GM19351 (cell line): Measurements from ENCODE around the gene FUT9.

Experiments used
- ATAC-seq: cut with Tn5 transposase; IDR thresholded peaks from one replicate; pipeline ENCODE4 v1.9.1; 2021; ENCODE audit warnings: mild to moderate bottlenecking, moderate library complexity; ENCODE audit not compliant: unreplicated experiment

Gene FUT9

DNA sequence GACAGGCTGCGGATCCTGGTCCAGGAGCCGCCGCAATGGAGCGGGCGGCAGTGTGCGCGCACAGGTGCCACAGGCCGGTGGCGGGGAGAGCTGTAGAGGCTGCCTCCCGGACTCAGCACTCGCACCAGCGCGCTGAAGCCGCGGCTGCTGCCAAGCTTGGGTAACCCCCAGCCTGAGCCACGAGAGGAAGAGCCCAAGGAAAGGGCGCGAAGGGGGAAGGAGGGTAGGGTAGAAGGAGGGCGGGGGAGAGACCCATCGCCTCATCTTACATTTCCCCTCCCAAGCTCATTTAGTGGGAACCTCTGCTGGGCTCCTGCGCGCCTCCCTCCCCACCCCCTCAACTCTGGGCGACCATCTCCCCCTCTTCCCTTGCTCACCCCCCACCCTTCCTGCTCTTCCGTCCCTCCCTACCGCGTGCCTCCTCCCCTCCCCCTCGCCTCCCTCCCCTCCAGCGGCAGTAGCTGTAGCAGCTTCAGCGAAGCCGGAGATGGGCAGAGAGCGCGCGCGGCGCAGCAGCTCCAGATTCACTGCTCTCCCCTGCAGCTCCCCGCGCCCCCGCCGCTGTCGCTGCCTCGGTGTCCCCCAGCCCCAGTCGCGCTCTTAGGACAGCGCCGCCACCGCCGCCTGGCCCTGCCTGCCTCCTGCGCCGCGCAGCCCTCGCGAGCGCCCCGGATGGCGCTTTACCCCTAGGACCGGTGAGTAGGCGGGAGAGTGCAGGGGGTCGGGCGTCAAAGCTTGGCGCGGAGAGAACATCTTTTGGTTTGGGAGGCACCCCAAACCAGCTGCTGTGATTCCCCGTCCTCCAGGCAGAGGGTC lies at the start of gene FUT9:
FUT9 (plus strand) TSS at position 457 of the 816 bp plus-strand sequence. CDS start 187,182 bp downstream, outside the sequence.
- no peak for ATAC-seq

DNA sequence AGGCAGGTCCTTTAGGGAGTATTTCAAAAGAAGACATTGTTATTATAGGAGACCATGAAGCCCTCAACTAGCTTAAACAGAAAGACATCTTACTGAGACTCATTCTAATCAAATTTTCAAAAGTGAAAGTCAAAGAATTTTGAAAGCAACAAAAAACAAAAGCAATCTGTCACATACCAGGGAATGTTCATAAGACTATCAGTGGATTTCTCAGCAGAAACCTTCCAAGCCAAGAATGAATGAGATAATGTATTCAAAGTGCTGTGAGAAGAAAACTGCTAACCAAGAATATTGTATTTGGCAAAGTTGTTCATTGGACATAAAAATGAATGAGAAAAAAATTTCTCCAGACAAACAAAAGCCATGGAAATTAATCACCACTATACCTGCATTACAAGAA lies 48.2 kb upstream of the FUT9 start:
- ATAC-seq = no peak

DNA sequence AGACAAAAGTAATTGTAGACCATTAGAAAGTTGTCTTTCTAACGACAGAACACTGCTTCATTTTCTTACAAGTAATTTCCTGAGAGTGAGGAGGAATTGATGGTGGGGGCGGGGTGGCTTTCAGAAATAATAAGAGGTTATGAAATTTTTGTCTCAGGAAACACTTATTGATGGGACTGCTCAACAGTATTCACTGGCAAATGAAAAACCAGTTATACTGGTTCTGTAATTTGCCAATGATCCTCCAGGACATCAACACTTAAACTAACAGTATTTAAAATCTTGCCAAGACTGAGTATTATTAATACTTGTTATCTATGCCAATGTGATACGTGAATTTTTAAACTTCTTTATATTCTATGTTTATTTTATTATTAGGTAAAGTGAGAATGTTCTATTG lies 41.8 kb upstream of the FUT9 start:
- ATAC-seq = no peak

DNA sequence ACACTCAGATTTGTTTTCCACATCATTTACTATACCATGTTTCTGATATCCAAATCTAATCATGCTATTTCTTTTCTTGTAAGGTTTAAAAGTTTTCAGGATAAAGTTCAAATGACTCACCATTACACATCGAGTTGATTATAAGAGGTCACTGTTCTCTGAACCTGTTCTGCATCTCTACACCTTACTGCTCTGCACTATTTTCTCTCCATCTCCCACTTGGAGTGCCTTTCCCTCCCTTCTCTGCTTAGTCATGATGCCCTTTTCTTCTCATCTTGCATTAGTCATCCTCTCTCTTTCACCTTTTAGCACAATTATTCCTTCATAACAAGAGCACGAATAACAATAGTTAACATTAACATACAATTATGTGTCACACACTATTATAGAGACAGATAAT lies 37.5 kb upstream of the FUT9 start:
- ATAC-seq = no peak

DNA sequence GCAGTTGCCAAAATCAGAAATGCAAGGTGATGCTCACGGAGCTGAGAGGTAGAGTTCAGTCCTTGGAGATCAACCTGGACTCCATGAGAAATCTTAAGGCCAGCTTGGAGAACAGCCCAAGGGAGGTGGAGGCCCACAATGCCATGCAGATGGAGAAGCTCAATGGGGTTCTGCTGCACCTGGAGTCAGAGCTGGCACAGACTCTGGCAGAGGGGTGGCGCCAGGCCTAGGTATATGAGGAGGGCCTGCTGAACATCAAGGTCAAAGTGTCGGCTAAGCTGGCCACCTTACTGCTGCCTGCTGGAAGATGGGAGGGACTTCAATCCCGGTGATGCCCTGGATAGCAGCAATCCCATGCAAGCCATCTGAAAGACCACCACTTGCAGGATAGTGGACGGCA lies 23.9 kb upstream of the FUT9 start:
- no peak for ATAC-seq

DNA sequence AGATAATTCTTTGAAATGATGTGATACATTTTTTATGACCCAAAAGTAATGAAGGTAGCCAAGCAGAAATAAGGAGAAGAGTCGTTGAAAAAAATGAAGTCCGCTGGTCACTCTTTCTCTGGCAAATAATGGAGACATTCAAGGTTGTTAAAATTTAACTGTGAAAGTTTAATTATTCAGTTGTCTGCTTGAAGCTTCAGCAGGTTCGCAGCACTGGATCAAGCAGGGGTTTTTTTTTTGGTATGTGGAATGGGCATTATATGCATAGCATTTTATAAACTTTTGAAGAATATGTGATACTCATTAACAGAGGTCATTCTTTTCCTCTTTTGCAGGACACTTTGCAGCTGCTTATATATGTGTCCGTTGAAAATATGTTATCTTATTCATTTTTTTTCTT lies 21.6 kb upstream of the FUT9 start:
- no peak for ATAC-seq

DNA sequence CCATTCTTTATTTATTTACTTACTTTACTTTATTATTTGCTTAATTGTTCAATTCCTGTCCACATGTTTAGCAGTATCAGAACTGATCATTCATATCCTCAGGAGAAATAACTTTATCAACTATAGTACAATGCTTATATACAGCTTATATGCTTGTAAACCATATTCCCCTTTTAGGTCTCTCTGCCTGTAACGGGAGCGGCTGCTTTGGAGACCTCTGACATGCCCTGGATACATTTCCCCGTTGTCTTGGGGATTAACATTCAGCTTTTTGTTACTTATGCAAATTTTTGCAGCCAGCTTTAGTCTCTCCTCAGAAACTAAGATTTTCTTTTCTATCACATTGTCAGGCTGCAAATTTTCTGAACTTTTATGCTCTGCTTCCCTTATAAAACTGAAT lies 17.6 kb upstream of the FUT9 start:
- no peak for ATAC-seq

DNA sequence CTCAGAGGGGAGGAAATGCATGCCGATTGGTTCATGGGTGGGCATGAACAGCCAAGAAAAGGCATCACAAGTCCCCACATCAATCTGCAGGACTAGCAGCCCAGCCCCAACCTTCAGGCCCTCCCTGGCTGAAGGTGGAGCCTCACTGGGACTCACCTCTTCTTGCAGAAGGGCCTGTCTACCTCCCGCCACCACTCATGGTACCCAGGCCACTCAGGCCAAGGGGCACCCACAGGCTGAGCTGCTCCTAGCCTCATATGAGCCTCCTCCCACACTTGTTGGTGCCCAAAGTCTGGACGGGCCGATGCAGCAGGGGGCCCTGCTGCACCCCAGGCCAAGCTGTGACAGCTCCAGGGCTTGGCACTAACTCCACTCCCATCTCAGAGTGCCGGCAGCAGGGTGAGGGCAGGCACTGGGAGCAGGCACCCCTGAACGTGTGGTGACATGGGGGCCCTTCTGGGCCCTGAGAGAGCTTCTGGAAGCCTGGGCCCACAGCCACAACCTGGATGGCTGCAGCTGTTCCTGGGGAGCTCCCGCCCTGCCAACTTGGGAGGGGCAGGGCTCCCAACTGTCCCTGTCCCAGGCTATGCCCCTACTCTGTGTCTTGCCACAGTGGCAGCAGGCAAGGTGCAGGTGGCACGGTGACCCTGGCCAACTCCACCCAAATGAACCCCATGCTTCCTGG lies 13.7 kb upstream of the FUT9 start:
- no peak for ATAC-seq

DNA sequence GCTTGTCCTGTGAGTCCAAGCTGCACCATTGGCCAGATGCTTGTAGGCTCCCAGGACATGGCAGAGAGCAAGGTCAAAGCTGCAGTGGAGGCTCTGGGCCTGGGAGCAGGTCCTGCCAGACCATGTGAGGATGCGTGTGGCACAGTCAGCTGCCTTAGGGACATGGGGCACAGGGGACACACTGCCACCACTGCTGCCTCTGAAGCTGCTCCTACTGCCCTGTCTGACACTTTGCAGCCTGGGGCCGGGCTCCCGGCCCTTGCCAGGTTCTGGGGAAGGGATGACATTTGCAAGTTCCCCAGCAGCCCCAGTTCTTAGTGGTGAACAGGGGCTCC lies 13.2 kb upstream of the FUT9 start:
- no peak for ATAC-seq

DNA sequence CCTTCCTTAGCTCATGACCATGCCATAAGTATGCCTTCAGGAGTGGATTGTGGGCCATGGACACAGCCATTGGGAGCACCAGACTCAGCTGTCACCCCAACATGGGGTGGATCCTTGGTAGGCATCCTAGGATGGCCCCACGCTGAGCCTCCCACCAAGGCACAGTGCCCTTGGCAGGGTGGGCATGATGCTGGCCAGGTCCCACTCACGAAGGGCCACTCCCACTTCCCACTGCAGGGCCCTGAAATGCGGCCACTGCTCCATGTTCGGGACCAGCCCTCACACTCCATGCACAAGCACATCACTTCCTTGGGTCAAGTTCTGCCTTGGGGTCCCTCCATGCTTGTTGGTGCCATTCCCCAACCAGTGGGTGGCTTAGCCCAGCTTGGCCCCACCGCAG lies 12.9 kb upstream of the FUT9 start:
- no peak for ATAC-seq

DNA sequence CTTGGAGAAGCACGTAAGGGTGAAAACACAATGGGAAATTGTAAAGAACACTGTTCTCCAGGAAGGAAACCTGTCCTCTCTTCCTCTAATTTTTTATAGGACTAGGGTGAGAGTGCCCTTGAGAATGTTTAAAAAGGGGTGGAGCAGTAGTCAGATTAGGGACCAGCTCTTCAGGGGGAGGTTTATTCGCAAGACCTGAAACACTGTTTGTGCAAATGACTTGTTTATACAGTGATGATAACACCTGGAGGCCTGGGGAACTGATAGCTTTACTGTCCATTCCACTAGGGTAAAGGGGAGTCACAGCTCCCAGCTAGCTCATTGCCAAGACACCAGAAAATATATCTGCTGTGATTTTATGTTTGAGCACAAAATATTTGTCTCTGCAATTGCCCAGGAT lies 8.1 kb upstream of the FUT9 start:
- no peak for ATAC-seq

DNA sequence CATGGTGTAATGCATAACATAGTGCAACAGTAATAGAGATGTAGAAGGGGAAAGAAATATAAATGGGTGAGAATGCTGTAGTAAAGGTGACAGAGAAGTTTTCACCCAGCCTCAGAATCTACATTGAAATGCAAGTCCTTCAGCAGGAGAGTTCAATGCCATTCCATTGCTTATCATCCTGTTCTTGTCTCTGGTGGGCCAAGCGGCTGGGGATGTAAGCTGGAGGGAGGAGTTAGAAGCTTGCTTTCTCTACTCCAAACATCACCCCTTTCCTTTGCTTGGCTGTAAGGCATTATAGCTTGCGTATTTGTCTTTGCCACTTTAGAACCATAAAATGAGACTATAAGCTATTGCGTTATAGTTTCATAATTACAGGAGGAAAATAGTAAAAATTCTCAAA lies 2.2 kb upstream of the FUT9 start:
- ATAC-seq = no peak

DNA sequence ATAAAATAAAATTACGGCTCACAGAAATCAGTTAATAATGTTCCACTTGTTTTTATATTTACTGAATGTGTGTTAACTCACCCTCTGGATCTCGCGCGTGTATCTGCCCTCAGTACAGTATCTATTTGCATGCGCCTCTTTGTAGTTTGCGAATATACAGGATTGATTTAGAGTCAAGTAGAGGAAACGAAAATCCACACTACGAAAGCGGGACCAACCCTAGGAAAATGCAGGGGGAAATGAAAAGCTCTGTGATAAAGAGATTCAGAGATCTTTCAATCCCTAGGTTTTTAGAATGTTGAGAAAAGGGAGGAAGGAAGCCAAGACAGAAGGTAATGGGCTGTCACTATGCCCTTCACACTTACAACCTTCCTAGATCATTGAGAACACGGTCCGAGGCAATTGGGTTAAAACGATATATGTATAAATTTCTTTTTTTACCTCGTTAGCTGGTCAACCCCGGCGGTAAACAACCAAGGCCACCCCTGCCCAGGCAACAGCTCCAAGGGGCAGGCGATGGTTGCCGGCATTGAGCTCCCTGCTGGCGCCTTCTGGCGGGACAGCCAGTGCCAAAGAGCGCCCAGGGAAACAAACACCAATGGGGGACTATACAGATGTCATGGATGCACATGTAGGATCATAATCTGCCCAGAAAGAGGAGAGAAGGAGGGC lies 792 bp upstream of the FUT9 start:
- ATAC-seq = no peak

DNA sequence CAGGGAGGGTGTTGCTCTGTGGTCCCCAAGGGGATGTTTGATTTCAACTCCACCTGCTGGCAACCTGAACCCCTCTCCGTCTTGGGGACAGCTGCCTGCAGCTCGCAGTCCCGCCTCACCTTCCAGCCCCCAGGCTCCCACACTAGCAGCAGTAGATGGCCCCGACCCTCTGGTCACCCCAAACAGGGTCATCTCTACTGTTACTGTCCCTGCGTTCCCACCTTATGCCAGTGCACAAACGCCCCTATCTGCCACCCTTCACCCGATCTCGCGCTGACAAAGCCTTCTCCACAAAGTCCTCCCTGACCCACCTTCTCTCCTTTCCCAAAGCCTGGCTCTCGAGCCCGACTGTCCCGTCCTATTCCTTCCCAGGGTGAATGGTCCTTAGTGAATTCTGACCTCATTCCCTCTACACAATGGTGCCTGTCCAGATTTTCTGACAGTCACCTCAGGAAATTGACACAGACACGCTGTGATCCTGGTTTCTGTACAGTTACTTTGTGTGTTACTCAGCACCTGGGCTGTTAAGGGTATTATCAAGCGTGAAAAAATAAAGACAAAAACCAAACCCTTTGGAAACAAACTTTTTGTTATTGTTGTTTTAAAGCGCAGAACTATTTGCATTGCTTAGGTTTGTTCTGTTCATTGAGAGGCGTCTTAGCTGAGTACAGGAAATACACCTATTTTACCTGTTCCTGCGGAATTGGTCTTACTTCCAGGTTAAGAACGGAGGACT lies 728 bp downstream of the FUT9 start:
- ATAC-seq = no peak

DNA sequence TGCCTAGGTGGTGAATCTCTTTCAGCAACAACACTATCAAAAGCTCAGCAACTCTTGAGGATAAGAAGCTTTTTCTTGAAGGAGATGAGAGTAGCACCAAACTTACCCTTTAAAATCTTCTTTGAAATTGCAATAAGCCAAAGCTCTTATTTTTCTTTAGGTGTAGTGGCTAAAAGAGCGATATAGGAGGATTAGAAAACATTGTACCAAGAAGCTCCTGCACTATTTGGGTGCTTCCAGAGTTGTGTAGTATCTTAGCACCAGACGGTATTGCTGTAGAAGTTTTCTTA lies 1.2 kb downstream of the FUT9 start:
- no peak for ATAC-seq

DNA sequence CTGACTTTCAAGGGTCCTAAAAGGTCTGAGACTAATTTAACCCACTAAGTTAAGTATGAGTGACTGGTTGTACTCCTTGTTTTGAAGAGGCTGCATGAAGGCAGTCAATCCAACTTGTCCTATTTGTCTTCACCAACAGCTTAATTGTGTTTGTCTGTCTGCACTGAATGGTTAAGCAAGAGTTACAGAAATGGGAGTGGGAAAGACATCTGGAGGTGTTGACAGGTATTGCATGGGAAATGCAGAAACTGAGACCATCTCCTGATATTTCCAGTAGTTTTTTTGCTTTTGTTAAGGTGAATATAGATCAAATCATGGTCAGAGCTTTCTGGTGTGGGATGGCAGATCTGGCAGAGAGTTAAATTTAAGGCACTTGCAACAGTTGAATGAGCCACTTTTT lies 6.5 kb downstream of the FUT9 start:
- ATAC-seq = no peak

DNA sequence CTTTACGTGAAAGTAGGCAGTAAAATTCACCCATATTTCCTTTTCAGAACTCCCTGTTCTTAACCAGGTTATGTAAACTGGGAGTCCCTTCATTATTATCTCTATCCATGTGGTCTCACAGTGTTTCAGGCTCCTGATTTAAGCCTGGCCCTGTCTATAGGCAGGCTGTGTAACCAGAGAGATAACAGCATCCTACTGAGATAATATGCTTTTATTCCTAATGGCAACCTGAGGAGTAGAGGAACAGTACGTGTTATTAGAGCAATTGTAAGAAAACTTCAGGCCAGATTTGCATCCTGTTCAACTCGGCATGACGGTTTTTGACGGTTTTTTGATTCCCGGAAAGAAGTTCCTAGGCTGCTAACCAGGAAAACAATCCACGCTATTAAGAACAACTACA lies 16.9 kb downstream of the FUT9 start:
- no peak for ATAC-seq

DNA sequence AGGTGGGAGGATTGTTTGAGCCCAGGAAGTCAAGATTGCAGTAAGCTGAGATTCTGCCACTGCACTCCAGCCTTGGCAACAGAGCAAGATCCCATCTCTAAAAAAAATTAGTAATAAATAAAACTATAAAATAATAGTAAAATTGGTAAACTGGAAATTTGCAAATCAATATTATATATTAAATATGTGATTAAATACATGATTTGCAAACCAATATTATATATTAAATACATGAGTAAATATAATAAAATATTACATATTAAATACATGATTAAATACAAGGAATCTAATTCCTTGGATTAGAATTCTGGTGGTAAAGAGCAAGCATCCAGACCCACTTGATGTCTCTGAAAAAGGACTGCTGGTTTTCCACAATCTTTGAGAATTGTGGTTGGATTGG lies 35.8 kb downstream of the FUT9 start:
- no peak for ATAC-seq

DNA sequence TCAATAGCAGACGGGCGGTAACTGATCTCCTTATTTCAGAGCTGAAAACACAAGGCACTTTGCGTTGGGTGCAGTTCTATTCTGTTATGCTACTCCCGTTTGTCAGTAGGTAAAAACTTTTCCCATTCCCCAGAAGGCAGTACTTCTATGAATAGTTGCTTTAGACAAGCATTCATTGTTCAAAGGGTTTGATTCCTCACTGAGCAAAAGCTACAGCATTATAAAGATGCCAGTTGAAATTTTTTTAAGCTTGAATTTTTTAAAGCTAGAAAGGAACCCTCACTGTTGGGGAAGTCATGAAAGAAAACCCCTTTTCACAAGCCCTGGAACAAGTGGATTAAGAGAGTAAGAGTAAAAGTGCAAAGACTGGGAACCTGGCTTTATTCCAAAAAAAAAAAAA lies 42.3 kb downstream of the FUT9 start:
- ATAC-seq = no peak

DNA sequence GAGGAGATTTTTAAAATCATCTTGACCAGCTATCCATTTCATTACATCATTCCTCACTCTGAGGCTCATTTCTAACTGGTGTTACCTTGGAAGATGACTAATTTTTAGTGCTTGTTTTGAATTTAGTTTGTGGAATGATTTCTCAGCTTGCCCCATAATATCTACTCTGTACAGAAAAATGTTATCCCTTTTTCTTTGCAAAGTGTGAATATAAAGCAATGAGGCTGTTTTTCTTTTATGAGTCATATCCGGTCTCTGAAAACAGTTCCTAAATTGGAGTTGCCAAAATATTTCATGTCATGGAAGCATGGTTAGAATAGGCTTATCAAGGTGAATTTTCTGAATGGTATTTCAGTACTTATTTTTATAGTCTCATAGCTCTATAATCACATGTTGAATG lies 43.8 kb downstream of the FUT9 start:
- ATAC-seq = no peak

DNA sequence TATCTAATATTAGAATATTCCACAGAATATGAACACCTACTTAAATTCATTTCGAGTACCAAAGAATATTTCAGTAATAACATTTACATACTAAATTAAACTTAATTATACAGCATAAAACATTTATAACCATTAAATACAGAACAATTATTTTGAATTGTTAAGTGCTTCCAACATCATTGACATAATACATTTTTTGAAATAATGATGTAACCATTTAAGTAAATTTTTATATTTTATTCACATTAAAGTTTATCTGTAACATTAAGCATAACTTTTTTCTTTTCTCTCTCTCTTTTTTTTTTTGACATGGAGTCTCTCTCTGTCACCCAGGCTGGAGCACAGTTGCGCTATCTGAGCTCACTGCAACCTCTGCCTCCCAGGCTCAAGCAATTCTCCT lies 44.5 kb downstream of the FUT9 start:
- ATAC-seq = no peak

DNA sequence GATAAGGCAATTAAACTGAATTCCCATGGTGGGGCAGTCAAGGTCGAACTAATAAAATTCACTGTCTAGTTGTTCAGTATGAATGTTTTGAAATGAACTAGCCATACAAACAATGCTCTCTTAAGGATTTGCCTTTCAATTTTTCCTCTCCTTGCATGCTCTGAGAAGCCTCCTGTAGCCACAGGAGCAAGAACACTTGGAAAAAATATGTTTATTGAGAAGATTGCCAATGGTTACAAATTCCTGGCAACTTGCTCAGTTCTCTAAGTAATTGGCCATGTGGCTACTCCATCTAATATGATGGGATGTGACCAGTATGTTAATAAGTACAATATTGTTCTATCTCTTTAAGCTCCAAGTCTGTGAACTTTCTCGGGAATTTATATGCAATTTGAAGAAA lies 49.4 kb downstream of the FUT9 start:
- no peak for ATAC-seq
